Fibroblast of villous mesenchyme (primary cell): Measurements from ENCODE around the gene OR8B8. TPM values are rescaled to one million over a fixed set of nuclear protein-coding genes. Genes with fewer than 3 reads are reported as not detected.

Experiments used
- total RNA-seq: library from RNA; depleted of rRNA; stranded (reverse); fragments of >200 nt; gene quantifications from 2 replicates; pipeline ENCODE4 v1.2.3, GENCODE V29; 2012

OR8B8 gene
- total RNA-seq, 1 donor, result not detected

Other genes starting within 250 kb of the OR8B8 start
- gene OR8G1, start 204.6 kb downstream of the OR8B8 start, total RNA-seq, result under 0.01 TPM in 1 of 2 replicates, not detected in the other
- not detected in 2 replicates for gene OR8G5, start 189.3 kb downstream of the OR8B8 start, total RNA-seq
- gene OR8D1, start 131.7 kb downstream of the OR8B8 start, total RNA-seq, result 0.32 TPM in 1 of 2 replicates, not detected in the other
- not detected in 2 replicates for gene OR8D2, start 125.5 kb downstream of the OR8B8 start, total RNA-seq
- gene OR8B2, start 61.2 kb downstream of the OR8B8 start, total RNA-seq, result not detected in 2 replicates
- not detected in 2 replicates for gene OR8B3, start 46.7 kb downstream of the OR8B8 start, total RNA-seq
- not detected in 2 replicates for gene OR8B4, start 20.8 kb downstream of the OR8B8 start, total RNA-seq
- not detected in 2 replicates for gene OR8B12, start 98.0 kb upstream of the OR8B8 start, total RNA-seq
- gene OR8A1, start 124.3 kb upstream of the OR8B8 start, total RNA-seq, result under 0.01 TPM in 1 of 2 replicates, not detected in the other
- gene PANX3, start 165.7 kb upstream of the OR8B8 start, total RNA-seq, result under 0.01 TPM in 1 of 2 replicates, not detected in the other
- gene TBRG1, start 177.2 kb upstream of the OR8B8 start, total RNA-seq, result 24.2 and 30.9 TPM in 2 replicates
- gene SIAE, start 228.0 kb upstream of the OR8B8 start, total RNA-seq, result 6.4 and 9.5 TPM in 2 replicates
- 12.1 and 13.5 TPM in 2 replicates for gene SPA17, start 228.2 kb upstream of the OR8B8 start, total RNA-seq